Smooth muscle cell (in vitro differentiated cells): ENCODE data around the gene HACL1. TPM values are rescaled to one million over a fixed set of nuclear protein-coding genes. Genes with fewer than 3 reads are reported as not detected.

Source experiments
- DNase-seq: peaks from one replicate; lab custom pipeline; 2025; ENCODE audit not compliant: unreplicated experiment; lab: John Stamatoyannopoulos, UW
- H2AFZ ChIP-seq: fragments of 200-600 bp; sonication (generic); 2 replicates; pipeline ENCODE4 v1.6.0; 2016; ENCODE audit warnings: antibody characterized with exemption, low read depth, mild to moderate bottlenecking
- H3F3A ChIP-seq: fragments of 200-600 bp; sonication (generic); 2 replicates; pipeline ENCODE4 v1.6.0; 2017; ENCODE audit warnings: antibody characterized with exemption, low read depth
- H3K27ac ChIP-seq: fragments of 200-600 bp; sonication (generic); 2 replicates; pipeline ENCODE4 v1.5.1; 2016; ENCODE audit warnings: low read depth, mild to moderate bottlenecking
- H3K27me3 ChIP-seq: fragments of 200-600 bp; sonication (generic); 2 replicates; pipeline ENCODE4 v1.6.1; 2016; ENCODE audit warnings: low read depth, mild to moderate bottlenecking
- H3K36me3 ChIP-seq: fragments of 200-600 bp; sonication (generic); 2 replicates; pipeline ENCODE4 v1.5.1; 2016; ENCODE audit warnings: low read depth
- H3K4me1 ChIP-seq: fragments of 200-600 bp; sonication (generic); 2 replicates; pipeline ENCODE4 v1.5.1; 2016; ENCODE audit warnings: low read depth
- H3K4me2 ChIP-seq: fragments of 200-600 bp; sonication (generic); 2 replicates; pipeline ENCODE4 v1.6.0; 2016; ENCODE audit warnings: mild to moderate bottlenecking
- H3K4me3 ChIP-seq: fragments of 200-600 bp; sonication (generic); 2 replicates; pipeline ENCODE4 v1.5.1; 2016; ENCODE audit warnings: mild to moderate bottlenecking
- H3K79me2 ChIP-seq: fragments of 200-600 bp; sonication (generic); 2 replicates; pipeline ENCODE4 v1.6.0; 2016; ENCODE audit warnings: low read depth, mild to moderate bottlenecking
- H3K9ac ChIP-seq: fragments of 200-600 bp; sonication (generic); 2 replicates; pipeline ENCODE4 v1.6.0; 2016; ENCODE audit warnings: low read depth
- H3K9me3 ChIP-seq: fragments of 200-600 bp; sonication (generic); replicated peaks from 2 replicates; pipeline ENCODE4 v1.5.1; 2016; ENCODE audit warnings: low read depth
- H4K20me1 ChIP-seq: fragments of 200-600 bp; sonication (generic); 2 replicates; pipeline ENCODE4 v1.6.0; 2016; ENCODE audit warnings: low read depth
- CTCF ChIP-seq: fragments of 200-600 bp; sonication (generic); IDR thresholded peaks from 2 replicates; pipeline ENCODE4 v1.5.1; 2017; ENCODE audit warnings: borderline replicate concordance, mild to moderate bottlenecking, antibody characterized with exemption; ENCODE audit not compliant: insufficient read depth, poor library complexity, severe bottlenecking
- WGBS: methylation state at CpG from one replicate; pipeline ENCODE4 v1.1.7; 2016; ENCODE audit warnings: low lambda C conversion rate; 5-methylcytosine and 5-hydroxymethylcytosine counted together
- polyA plus RNA-seq: library from polyadenylated mRNA; unstranded; fragments of >200 nt; fragmentation: Nextera tagmentation; extraction: Ambion mirVana; gene quantifications from 2 replicates; pipeline ENCODE4 v1.2.1, GENCODE V29; 2016
- total RNA-seq: library from RNA; depleted of rRNA; stranded (reverse); fragments of >200 nt; gene quantifications from 2 replicates; pipeline ENCODE4 v1.2.3, GENCODE V29; 2014

HACL1 gene
- total and polyA plus RNA-seq, 2 experiments from 2014 or later = 11.8 to 13.0 TPM

DNA sequence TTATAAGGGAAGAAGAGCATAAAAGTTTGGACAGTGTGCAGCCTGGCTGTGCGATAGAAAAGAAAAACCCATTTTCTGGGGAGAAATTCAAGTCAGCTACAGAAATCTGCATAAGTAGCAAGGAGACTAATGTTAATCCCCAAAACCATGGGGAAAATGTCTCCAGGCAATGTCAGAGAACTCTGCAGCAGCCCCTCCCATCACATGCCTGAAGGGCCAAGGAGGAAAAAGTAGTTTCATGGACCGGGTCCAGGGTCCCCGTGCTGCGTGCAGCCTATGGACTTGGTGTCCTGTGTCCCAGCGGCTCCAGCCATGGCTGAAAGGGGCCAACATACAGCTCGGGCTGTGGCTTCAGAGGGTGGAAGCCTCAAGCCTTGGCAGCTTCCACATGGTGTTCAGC lies 51.5 kb downstream of the HACL1 start:
- Histone ChIP-seq H3K9me3 (no peaks in the 10 kb centered on the region), H3K4me1 (no peaks in the 10 kb centered on the region), H2AFZ (no peak overlapping the region), H3K4me2 (no peak overlapping the region), H3K27ac (no peak overlapping the region), H3K36me3 (no peaks in the 10 kb centered on the region), H4K20me1 (no peaks in the 10 kb centered on the region), H3K27me3 (no peaks in the 10 kb centered on the region), H3K4me3 (no peak overlapping the region), H3K79me2 (no peaks in the 10 kb centered on the region), H3F3A (no peaks in the 10 kb centered on the region), H3K9ac (no peak overlapping the region)
- no peak for DNase-seq
- whole genome bisulfite sequencing = 98% methylated on average over 6 of the region's 6 CpGs
- no peak for TF ChIP-seq CTCF

DNA sequence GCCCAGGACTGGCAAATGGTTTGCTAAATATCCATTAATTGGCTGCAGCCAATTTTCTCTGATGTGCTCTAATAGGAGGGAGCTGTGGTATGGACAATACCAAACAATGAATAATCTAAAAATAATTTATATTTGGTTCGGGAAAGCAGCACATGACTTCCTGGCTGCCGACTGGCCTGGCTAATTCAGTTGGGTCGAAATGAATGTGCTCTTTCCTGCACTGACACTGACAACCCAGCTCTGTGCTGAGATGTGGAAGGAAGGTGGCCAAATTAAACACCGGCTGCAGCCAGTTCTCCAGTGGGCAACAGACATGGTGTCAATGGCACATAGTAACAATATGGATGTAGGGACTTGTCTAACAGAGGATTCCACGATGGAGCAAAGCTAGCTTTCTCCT lies 58.8 kb downstream of the HACL1 start:
- Histone ChIP-seq H3F3A (no peaks in the 10 kb centered on the region), H3K27ac (no peak overlapping the region), H3K36me3 (no peaks in the 10 kb centered on the region), H2AFZ (no peak overlapping the region), H3K4me3 (no peak overlapping the region), H3K4me1 (no peaks in the 10 kb centered on the region), H4K20me1 (no peaks in the 10 kb centered on the region), H3K9me3 (no peaks in the 10 kb centered on the region), H3K9ac (no peak overlapping the region), H3K27me3 (no peaks in the 10 kb centered on the region), H3K79me2 (no peaks in the 10 kb centered on the region), H3K4me2 (no peak overlapping the region)
- DNase-seq = no peak
- TF ChIP-seq CTCF = no peak
- WGBS = 91% methylated on average over 5 of the region's 5 CpGs

DNA sequence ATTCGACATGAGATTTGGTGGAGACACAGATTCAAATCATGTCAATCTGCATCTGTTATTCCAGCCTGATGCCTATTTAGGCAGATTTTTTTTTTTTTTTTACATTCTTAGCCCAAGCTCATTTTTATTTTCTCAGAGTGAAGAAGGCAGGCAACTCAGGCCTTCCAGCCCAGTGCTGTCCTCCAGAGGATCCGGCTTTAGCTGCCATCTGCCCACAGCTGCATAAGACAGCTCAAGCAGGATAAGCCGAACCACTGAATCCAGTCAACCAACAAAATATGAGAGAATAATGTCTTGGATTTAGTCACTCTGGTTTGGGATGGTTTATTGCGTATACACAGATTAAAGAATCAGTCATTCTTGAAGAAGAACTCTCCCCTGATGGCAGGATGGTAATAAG lies 60.0 kb downstream of the HACL1 start:
- no peak overlapping the region for H2AFZ ChIP-seq
- no peaks in the 10 kb centered on the region for H3K36me3 ChIP-seq
- no peak for TF ChIP-seq CTCF
- H3F3A ChIP-seq = no peaks in the 10 kb centered on the region
- no peak overlapping the region for H3K27ac ChIP-seq
- WGBS = 96% methylated on average over 4 of the region's 4 CpGs
- no peaks in the 10 kb centered on the region for H3K4me1 ChIP-seq
- no peak overlapping the region for H3K4me3 ChIP-seq
- no peaks in the 10 kb centered on the region for H3K9me3 ChIP-seq
- no peaks in the 10 kb centered on the region for H3K79me2 ChIP-seq
- DNase-seq = no peak
- no peak overlapping the region for H3K9ac ChIP-seq
- no peak overlapping the region for H3K4me2 ChIP-seq
- H4K20me1 ChIP-seq = no peaks in the 10 kb centered on the region
- no peaks in the 10 kb centered on the region for H3K27me3 ChIP-seq

DNA sequence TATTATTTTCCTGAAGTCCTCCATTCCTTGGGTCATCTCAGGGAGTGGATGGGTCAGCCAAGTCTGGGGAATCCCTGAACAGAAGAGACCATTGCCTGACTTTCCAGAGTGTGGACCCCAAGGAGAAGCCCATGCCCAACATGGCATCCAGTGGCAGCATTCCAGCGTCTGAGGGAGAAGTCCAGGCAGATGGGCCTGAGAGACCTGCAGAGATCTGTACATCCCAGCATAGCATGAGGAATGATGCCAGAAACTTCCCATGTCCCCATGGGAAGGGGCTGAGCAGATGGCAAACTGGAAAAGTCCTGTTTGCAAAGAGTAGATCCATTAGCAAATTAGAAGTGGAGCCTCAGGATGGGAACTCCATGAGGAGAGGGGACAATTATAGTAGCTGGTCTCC lies 62.3 kb downstream of the HACL1 start:
- Histone ChIP-seq H3K4me2 (no peak overlapping the region), H3K4me3 (no peak overlapping the region), H3K27ac (no peak overlapping the region), H3K36me3 (no peaks in the 10 kb centered on the region), H3F3A (no peaks in the 10 kb centered on the region), H3K79me2 (no peaks in the 10 kb centered on the region), H4K20me1 (no peaks in the 10 kb centered on the region), H2AFZ (no peak overlapping the region), H3K27me3 (no peaks in the 10 kb centered on the region), H3K9me3 (no peaks in the 10 kb centered on the region), H3K9ac (no peak overlapping the region), H3K4me1 (no peaks in the 10 kb centered on the region)
- 85% methylated on average over 1 of the region's 1 CpG for WGBS
- DNase-seq = no peak
- no peak for TF ChIP-seq CTCF
